GM18502 (cell line): ENCODE data around the gene ERP29.
"Not testable (repeated sequence)": the region's sequence is repeated elsewhere in the genome, so short reads cannot be mapped to it uniquely, and the experiment has no call there.

Experiments
- ATAC-seq: cut with Tn5 transposase; IDR thresholded peaks from one replicate; pipeline ENCODE4 v1.9.1; 2021; ENCODE audit warnings: mild to moderate bottlenecking; ENCODE audit not compliant: unreplicated experiment, poor library complexity

The ERP29 gene

GRCh38 chr12:112000820-112001219 lies 12.4 kb upstream of the ERP29 start:
- no peak for ATAC-seq

- no peak for ATAC-seq
Observed at GRCh38 chr12:112001576-112001975, 11.7 kb upstream of the ERP29 start.

- no peak for ATAC-seq
Observed at GRCh38 chr12:112004041-112004440, 9.2 kb upstream of the ERP29 start.

GRCh38 chr12:112005419-112006395 lies 7.5 kb upstream of the ERP29 start:
- ATAC-seq, result no peak

- ATAC-seq, result no peak
Observed at GRCh38 chr12:112007945-112008344, 5.3 kb upstream of the ERP29 start.

GRCh38 chr12:112008918-112009317 lies 4.3 kb upstream of the ERP29 start:
- no peak for ATAC-seq

- ATAC-seq, result not testable (repeated sequence)
Observed at GRCh38 chr12:112009596-112009995, 3.6 kb upstream of the ERP29 start.

GRCh38 chr12:112010415-112011344 lies 2.5 kb upstream of the ERP29 start:
- ATAC-seq, result no peak

- ATAC-seq, result no peak
Observed at GRCh38 chr12:112011685-112012084, 1.5 kb upstream of the ERP29 start.

GRCh38 chr12:112013601-112014402 lies 576 bp downstream of the ERP29 start:
- peak; percentile 34 for ATAC-seq

- ATAC-seq, result no peak
Observed at GRCh38 chr12:112015938-112016337, 2.7 kb downstream of the ERP29 start.

- ATAC-seq, result no peak
Observed at GRCh38 chr12:112017041-112017440, 3.8 kb downstream of the ERP29 start.

- no peak for ATAC-seq
Observed at GRCh38 chr12:112018571-112019237, 5.5 kb downstream of the ERP29 start.

GRCh38 chr12:112020947-112021457 lies 7.8 kb downstream of the ERP29 start:
- ATAC-seq, result no peak

- ATAC-seq, result no peak
Observed at GRCh38 chr12:112022241-112023016, 9.2 kb downstream of the ERP29 start.

- ATAC-seq, result no peak
Observed at GRCh38 chr12:112023759-112024396, 10.7 kb downstream of the ERP29 start.

GRCh38 chr12:112025808-112026375 lies 12.7 kb downstream of the ERP29 start:
- ATAC-seq, result no peak

- ATAC-seq, result no peak
Observed at GRCh38 chr12:112029301-112029700, 16.1 kb downstream of the ERP29 start.
